Dedifferentiated amniotic fluid mesenchymal stem cell (primary cell): Measurements from ENCODE around the gene FAM221A.
"Not testable (repeated sequence)": the region's sequence is repeated elsewhere in the genome, so short reads cannot be mapped to it uniquely, and the experiment has no call there.

ENCODE experiments used
- DNase-seq: peaks from one replicate; pipeline ENCODE4 v3.0.0-alpha.2; 2016; ENCODE audit errors: extremely low spot score

The FAM221A gene, protein sequence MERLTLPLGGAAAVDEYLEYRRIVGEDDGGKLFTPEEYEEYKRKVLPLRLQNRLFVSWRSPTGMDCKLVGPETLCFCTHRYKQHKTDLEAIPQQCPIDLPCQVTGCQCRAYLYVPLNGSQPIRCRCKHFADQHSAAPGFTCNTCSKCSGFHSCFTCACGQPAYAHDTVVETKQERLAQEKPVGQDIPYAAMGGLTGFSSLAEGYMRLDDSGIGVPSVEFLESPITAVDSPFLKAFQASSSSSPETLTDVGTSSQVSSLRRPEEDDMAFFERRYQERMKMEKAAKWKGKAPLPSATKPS

DNA sequence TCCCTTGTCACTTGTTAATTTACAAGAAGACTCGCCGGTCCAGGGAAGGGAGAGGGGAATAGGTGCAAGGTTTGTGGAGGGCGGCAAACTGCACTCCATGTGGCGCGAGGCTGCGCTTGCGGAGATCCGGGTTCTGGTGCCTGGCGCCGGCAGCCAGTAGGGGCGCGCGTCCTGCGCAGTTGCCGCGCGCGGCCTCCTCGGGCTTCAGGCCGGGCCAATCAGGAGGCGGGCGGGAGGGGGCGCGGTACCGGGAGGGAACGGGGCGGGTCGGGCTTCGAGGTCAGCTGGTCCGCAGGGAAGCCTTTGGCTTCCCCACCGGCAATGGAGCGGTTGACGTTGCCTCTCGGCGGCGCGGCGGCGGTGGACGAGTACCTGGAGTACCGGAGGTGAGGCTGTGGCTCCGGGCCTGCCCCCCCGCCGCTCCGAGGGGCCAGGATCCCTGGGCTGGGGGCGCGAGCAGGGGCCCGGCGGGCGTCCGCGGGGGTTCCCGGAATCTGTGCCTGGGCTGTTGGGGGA lies at the start of gene FAM221A:
FAM221A (plus strand) TSS at position 302 of the 516 bp plus-strand sequence; CDS start at position 322, 20 bp downstream.
- peak; percentile 36 for DNase-seq

DNA sequence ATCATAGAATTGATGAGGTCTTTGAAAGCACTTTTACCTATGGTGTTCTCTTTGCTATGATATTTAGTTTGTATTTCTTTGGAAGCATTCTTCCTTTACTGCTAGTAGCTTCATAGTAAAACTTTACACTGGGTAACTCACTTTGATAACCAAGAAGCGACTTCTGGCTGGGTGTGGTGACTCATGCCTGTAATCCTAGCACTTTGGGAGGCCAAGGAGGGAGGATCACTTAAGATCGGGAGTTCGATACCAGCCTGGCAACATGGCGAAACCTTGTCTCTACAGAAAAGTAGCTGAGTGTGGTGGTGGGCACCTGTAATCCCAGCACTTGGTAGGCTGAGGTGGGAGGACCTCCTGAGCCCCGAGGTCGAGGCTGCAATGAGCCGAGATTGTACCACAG lies 46.6 kb upstream of the FAM221A start:
- no peak for DNase-seq

DNA sequence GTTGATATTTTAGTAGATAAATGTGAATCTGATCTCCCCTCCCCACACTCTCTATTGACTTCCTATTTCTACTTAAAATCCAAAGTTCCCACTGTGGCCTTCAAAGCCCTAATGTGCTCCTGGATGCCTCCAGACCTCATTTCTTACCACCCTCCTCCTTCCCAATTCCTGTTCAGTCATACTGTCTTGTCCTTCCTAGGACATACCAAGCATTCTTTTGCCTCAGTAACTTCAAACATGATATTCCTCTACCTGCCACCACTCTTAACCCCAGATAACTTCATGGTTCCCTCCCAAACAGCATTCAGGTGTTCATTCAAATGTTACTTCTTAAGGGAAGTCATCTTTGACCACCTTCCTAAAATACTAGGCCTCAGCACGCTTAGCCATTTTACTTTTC lies 34.2 kb upstream of the FAM221A start:
- DNase-seq, result no peak

DNA sequence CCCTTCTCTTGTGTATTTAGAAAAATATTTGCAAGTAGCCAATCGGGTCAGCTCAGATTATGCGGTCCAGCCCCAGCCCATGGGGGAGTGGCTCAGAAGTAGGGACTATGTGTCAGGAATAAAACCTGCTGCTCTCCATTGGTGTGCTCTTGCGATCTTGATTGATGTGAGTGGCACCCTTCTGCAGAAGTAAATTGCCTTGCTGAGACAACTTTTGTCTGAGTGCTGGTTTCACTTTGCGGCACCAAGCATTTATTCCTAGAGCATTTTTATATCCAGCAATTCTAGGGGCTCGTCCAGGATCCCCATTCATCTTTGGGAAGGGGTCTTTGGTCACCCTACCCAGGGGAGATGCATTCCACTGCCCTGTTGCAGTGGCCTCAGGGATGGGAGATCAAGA lies 26.1 kb upstream of the FAM221A start:
- no peak for DNase-seq

DNA sequence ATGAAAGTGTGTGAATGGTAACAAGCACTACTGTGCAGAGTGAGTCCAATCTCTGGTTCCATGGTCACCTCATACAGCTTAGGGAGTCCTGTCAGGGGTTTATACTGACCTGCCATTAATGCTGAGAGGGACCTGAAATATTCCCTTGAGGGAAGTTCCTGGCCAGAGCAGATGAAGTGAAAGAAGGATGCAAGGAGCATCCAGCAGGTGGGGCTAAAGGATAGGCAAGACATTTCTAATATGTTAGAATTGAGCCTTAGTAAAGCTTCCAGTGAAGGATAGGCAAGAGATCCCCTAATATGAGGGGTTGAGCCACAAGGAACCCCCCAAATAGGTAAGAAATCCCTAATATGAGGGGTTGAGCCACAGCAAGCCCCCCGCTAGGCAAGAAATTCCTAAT lies 25.5 kb upstream of the FAM221A start:
- DNase-seq, result no peak

DNA sequence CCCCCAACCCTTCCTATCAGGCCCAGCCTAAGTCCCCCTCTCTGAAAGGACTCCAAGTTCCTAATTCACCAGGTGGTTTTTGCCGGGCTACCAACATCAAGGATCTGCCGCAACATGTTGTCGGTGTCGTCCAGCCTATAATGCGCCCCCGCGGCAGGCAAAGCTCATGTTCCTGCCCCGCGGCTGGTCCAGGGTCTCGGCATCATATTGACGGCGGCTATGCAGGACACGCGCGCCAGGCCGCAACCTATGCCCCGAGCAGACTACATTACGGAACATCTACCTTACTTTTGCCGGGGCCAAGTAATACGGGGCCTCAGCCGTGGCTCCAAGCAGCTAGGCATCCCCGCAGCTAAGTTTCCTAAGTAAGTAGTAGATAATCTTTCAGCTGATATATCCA lies 24.6 kb upstream of the FAM221A start:
- DNase-seq, result no peak

DNA sequence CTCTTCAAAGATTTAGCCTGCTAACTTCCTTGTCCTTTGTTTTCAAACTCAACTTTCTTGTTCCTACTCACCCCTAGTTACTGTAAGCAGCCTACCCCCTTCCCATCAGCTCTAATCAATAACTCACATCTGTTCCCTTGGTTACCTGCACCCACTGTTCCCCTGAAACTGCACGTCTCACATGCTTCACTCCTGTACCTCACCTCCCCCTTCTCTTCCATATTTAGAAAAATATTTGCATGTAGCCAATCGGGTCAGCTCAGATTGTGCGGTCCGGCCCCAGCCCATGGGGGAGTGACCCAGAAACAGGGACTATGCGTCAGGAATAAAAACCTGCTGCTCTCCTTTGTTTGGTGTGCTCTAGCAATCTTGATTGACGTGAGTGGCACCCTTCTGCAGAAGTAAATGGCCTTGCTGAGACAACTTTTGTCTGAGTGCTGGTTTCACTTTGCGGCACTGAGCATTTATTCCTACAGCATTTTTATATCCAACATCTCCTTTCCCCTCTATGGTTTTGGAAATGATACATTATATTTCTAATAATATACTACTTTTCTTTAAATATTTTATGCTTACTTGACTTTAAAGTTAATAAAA lies 21.1 kb upstream of the FAM221A start:
- no peak for DNase-seq

DNA sequence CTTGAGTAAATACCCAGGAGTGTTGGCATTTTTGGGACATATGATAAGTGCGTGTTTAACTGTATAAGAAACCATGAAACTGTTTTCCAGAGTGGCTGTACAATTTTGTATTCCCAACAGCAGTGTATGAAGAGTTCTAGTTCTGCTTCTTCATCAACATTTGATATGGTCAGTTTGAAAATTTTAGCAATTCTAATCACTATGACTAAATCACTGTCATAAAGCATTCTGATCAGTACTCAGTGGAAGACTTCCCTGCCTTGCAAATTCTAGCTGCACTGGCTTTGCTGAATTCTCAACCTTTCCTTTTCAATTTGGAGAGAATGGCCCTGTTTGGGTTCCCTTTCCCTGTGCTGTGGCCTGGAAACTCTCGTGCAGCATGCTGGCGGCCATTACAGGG lies 18.6 kb upstream of the FAM221A start:
- no peak for DNase-seq

DNA sequence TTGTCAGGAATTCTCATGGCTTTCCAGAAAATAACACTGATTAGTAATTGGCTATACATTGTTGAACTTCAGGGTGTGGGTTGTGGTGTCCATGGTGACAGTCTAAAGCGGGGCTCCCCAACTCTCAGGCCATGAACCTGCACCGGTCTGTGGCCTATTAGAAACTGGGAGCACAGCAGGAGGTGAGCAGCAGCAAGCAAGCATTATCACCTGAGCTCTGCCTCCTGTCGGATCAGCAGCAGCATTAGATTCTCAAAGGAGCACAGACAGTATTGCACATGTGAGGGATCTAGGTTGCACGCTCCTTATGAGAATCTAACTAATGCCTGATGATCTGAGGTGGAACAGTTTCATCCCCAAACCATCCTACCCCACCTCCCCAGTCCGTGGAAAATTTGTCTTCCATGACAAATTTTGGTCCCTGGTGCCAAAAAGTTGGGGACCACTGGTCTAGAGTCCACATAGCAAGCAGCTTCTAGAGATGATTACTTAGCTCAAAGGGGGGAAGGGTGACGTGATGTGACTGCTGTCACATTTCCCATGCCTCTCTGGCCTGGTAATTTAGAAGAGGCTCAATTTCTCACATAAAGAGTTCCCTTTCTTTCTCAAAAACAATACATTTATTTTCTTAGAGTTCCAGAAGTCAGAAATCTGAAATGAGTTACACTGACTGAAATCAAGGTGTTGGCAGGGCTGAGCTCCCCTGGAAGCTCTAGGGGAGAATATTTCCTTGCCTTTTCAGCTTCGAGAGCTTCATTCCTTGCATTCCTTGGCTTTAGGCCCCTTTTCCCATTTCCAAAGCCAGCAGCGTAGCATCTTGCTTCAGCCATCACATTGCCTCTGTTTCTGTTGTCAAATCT lies 17.6 kb upstream of the FAM221A start:
- no peak for DNase-seq

DNA sequence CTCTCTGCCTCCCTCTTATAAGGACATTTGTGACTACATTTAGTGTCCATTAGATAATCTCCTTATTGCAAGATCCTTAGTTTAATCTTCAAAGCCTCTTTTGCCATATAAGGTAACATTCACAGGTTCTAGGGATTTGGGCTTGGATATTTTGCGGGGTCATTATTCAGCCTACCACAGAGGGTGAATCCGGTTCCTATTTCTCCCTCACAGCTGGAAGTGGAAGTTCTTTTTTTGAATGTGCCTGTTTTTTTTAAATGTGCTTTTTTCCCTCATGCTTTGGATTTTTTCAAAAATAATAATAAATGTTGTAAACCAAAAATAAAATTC lies 17.1 kb upstream of the FAM221A start:
- DNase-seq, result no peak

DNA sequence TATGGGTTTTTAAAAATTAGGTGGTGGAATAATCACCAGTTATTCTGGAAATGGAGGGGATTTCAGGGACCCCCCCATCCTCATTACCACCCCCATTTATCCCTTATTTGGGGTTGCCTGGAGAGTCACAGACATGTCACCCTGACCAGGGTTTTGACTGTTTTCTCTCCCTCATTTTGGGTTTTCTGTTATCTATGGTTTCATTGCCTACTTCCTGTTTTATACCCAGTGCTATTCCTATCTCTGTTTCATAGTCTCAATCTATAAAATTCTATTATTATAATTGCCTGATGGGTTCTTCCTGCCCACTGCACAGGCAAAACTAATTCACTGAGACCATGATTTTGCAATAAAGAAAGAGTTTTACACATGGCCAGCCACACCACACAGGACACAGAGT lies 15.9 kb upstream of the FAM221A start:
- DNase-seq, result no peak

DNA sequence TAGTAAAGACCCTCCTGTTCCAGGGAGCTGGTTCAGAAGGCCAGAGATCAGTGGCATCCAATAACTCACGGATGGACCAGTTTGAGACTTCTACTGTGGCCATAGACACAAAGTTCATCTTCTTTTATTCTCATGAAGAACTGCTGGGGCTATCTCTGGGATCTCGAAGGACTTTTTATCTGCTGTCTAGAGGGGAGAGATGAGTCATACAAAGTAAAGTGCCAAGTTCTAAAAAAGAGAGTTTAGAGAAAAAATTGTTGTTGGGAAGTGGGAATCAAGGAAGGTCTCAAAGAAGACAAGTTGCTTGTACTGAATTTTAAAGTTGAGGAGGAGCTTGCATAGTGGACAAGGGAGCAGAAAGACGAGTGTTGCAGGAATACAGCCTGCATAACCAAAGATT lies 8.0 kb upstream of the FAM221A start:
- no peak for DNase-seq

DNA sequence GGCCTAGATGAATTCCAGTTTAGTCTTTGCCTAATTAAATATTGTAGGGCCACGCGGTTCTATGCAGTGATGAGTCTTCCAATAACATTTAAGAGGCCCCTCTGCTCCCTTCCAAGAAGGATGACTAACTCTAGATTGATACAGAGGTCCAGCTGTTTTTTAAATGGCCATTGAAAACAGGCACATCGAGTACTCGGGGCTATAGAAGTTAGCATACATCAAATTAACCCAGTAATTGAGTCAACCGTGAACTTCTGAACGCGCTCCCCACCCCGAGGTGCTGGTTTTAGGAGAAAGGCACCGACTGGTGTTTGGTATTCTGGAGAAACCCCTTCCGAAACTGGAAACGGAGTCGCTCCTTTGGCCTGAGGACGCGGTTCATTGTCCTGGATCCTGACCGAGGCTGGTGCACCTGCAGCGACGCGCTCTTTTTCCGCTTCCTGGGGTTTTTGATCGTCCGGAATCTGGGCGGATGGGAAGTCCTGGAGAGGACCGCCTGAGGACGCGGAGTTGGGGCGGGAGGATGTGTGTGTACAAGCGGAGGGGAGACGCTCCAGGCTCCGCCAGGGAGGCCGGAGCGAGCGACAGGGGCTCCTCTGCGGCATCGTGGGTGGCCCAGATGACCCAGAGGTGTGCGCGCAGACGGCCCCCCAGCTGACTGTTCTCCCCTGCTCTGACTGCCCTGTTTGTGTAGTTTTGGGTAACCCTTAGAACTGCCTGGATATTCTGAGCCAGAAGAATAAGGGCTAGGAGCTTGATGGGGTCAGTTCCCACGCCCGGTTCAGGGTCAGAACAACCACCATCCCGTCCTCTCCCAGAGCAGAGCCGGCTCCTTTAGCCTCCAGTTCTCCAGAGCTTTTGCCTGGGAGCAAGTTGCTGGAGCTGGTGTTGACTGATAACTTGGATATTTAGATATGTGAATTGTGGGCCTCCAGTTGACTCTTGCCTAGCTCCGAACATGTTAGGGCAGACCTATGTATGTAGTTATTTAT lies 711 bp downstream of the FAM221A start:
- no peak for DNase-seq

DNA sequence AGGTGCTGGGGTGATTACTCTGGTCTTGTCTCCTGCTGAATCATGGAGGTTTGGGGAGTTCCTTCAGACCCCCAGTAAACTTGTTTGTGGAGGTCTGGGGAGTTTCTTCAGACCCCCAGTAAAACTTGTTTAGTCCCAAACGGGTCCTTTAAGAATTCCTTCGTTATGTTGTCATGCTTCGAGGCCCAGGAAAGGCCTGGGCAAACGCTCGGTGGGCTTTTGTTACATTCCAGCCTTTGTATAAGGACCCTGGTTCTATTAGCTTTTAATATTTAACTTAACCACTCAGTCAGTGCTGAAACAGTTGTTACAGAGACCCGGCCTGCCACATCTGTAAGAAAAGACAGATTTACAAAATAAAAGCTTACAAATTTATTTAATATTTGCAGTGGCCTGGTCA lies 4.0 kb downstream of the FAM221A start:
- DNase-seq, result not testable (repeated sequence)

DNA sequence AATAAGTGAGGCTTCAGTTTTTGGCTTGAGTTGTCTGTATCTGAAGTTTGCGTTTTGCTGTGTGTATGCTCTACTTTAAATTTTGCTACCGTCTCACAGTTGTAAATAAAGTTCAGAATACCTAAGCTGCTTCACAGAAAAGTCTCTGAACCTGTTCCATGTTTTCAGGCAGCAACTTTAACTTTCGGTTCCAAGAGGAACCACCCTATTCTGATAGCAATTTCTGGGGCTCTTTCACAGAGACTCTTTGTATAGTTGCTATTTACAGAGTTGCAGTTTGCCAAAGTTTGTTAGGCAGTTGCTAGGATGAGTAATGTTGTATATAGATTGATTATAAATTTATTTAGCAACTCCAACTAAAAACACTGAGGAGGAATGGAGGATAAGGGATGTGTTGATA lies 5.7 kb downstream of the FAM221A start:
- DNase-seq, result no peak

DNA sequence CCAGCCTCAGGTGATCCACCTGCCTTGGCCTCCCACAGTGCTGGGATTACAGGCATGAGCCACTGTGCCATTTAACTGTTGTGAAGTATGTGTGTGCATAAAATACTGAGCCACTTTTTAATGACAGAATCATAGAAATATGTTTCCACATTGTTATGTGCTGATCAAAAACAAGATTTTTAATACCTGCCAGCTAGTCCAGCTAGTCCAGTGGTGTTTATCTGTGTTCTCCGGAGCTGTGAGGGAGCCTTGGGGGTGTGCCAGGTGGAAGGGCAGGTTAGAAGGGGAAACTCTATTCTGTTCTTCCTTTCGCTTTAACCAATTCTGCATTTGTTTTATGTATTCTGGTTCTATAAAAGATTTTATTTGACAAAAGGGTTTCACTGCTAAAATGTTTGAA lies 7.0 kb downstream of the FAM221A start:
- no peak for DNase-seq

DNA sequence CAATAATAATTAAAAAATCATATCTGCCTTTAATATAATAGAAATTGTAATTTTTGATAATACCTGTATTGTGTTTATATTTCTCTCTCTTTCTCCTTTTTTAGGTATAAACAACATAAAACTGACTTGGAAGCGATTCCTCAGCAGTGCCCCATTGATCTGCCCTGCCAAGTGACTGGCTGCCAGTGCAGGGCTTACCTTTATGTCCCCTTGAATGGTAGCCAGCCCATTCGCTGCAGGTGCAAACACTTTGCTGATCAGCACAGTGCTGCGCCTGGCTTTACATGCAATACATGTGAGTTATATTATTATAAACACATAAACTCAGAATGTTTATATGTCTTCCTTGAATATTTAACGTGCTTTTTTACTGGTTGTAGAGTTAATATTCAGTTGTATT lies 9.2 kb downstream of the FAM221A start:
- DNase-seq, result no peak

DNA sequence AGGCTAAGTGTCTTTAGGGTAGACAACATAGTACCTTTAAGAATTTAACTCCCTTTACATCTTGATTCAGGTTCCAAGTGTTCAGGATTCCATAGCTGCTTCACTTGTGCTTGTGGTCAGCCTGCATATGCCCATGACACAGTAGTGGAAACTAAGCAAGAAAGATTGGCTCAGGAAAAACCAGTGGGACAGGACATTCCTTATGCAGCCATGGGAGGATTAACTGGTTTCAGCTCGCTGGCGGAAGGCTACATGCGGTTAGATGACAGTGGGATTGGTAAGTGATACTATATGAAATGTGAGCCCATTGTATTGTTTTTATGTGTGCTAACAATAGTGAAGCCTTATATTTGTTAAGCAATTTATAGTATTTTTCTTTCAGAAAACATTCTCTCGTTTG lies 11.3 kb downstream of the FAM221A start:
- DNase-seq, result peak; percentile 32

DNA sequence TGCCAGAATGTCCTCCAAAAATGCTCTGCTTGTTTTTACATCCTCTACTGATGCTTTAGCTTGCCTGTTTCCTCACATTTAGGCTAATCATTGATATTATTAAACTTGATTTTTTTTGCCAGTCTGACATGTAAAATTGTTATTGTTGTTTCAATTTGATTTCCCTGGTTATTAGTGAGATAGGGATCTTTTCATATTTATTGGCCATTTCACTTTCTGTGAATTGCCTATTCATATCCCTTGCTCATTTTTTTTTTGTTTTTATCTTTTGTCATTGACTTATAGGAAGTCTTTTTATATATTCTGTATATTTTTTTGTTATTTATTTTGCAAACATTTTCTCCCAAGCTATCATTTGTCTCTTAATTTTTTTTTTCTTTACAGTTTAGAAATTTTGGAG lies 13.2 kb downstream of the FAM221A start:
- no peak for DNase-seq

DNA sequence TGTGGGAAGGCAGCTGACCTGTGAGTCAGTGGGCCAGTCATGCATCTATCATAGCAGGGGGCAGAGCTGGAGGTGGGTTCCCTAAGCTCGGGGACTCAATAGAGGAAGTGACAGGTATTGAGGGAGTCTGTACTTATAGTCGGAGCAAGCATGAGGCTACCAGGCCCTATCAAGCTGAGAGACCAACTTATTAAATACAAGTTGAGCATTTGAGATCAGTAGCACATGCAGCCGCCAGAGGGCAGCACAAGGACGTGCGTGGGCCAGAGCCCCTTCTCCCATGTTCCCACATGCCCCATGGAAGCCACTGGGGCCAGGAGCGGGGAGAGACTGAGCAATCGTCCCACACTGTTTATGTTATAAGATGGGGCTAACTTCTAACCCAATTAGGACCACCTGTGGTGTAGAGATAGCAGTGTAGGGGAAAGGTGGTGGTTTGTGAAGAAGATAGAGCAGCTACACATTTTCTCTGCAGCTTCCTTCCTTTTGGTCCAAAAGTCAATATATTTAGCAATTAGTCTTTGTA lies 17.0 kb downstream of the FAM221A start:
- no peak for DNase-seq

DNA sequence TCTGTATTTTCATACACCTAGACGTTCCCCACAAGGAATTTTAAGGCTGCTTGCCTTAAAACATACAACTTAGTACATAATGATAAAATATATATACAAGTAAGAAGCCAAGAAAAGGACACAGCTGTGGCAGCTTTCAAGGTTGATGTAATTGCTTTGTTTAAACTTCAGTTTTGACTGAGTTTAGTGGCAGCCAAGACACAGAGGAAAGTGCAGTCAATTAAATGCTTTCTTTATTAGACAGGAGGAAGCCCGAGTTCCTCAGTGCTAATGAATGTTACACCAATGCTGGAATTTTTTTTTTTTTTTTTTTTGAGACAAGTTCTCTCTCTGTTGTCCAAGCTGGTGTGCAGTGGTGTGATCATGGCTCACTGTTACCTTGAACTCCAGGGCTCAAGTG lies 18.8 kb downstream of the FAM221A start:
- no peak for DNase-seq
